Embryonic facial prominence (tissue), 1 donor: ENCODE results near the gene SEMG1.

Experiments
- DNase-seq: peaks from one replicate; pipeline ENCODE4 v3.0.0-alpha.2; 2016; ENCODE audit errors: extremely low spot score

The SEMG1 gene

GRCh38 chr20:45206725-45207124, at the start of gene SEMG1:
Gene SEMG1 (plus strand): TSS chr20:45207033. CDS start chr20:45207054, 21 bp downstream.
- no peak for DNase-seq

GRCh38 chr20:45157962-45158361, 48.9 kb upstream of the SEMG1 start:
- no peak for DNase-seq

- DNase-seq, result no peak
Measured at GRCh38 chr20:45163083-45163803, 43.6 kb upstream of the SEMG1 start.

GRCh38 chr20:45164906-45165305, 41.9 kb upstream of the SEMG1 start:
- DNase-seq, result no peak

- DNase-seq, result no peak
Measured at GRCh38 chr20:45173522-45173921, 33.3 kb upstream of the SEMG1 start.

GRCh38 chr20:45174434-45175364, 32.1 kb upstream of the SEMG1 start, which contains the start of gene PI3:
Gene PI3 (plus strand): TSS chr20:45174902. CDS start chr20:45174923, 21 bp downstream.
- no peak for DNase-seq

- DNase-seq, result no peak
Measured at GRCh38 chr20:45176526-45177267, 30.1 kb upstream of the SEMG1 start.

GRCh38 chr20:45179166-45179565, 27.7 kb upstream of the SEMG1 start:
- no peak for DNase-seq

- DNase-seq, result no peak
Measured at GRCh38 chr20:45181639-45182038, 25.2 kb upstream of the SEMG1 start.

- DNase-seq, result no peak
Measured at GRCh38 chr20:45183084-45183483, 23.7 kb upstream of the SEMG1 start.

GRCh38 chr20:45187693-45188092, 19.1 kb upstream of the SEMG1 start:
- no peak for DNase-seq

GRCh38 chr20:45189067-45189609, 17.7 kb upstream of the SEMG1 start:
- no peak for DNase-seq

- DNase-seq, result no peak
Measured at GRCh38 chr20:45189861-45190260, 17.0 kb upstream of the SEMG1 start.

- no peak for DNase-seq
Measured at GRCh38 chr20:45191926-45192325, 14.9 kb upstream of the SEMG1 start.

- no peak for DNase-seq
Measured at GRCh38 chr20:45193331-45193730, 13.5 kb upstream of the SEMG1 start.

GRCh38 chr20:45209924-45210323, 3.1 kb downstream of the SEMG1 start:
- no peak for DNase-seq

GRCh38 chr20:45211569-45212474, 5.0 kb downstream of the SEMG1 start:
- DNase-seq, result no peak

GRCh38 chr20:45212836-45213235, 6.0 kb downstream of the SEMG1 start:
- no peak for DNase-seq

- no peak for DNase-seq
Measured at GRCh38 chr20:45218124-45218523, 11.3 kb downstream of the SEMG1 start.

GRCh38 chr20:45218636-45219035, 11.8 kb downstream of the SEMG1 start:
- no peak for DNase-seq

- DNase-seq, result no peak
Measured at GRCh38 chr20:45221076-45221475, 14.2 kb downstream of the SEMG1 start, which contains the start of gene SEMG2. Gene SEMG2 (plus strand): TSS chr20:45221373. CDS start chr20:45221390, 17 bp downstream.
